Calu3 (cell line): ENCODE measurements around the gene MACROD2. TPM values are rescaled to one million over a fixed set of nuclear protein-coding genes. Genes with fewer than 3 reads are reported as not detected.
A peak's percentile ranks its signal among the peaks of the same experiment; 100 is the strongest.

Experiments used
- BruUV-seq: library from RNA; stranded (reverse); fragments of 400-500 nt; replicated peaks from 2 replicates; lab custom pipeline; 2021; lab: Mats Ljungman, UMichigan
- CTCF ChIA-PET: fragments of 300-600 bp; sonication (Branson Sonifier 250); formaldehyde crosslinking; loops from one replicate; lab custom pipeline; 2022; ENCODE audit warnings: antibody characterized with exemption; lab: Charles Lee
- DNase-seq: peaks from one replicate; pipeline ENCODE4 v3.0.0; 2022
- H3K27ac Mint-ChIP-seq: one replicate; pipeline ENCODE4 v1.8.0; 2022; ENCODE audit warnings: mixed read lengths; ENCODE audit not compliant: unreplicated experiment
- H3K27me3 Mint-ChIP-seq: one replicate; pipeline ENCODE4 v1.8.0; 2022; ENCODE audit warnings: mixed read lengths; ENCODE audit not compliant: unreplicated experiment
- H3K36me3 Mint-ChIP-seq: one replicate; pipeline ENCODE4 v1.8.0; 2022; ENCODE audit warnings: mild to moderate bottlenecking, moderate library complexity, mixed read lengths; ENCODE audit not compliant: insufficient read depth, unreplicated experiment
- H3K4me1 Mint-ChIP-seq: one replicate; pipeline ENCODE4 v1.8.0; 2022; ENCODE audit warnings: mild to moderate bottlenecking, low read depth, mixed read lengths; ENCODE audit not compliant: unreplicated experiment
- H3K4me3 Mint-ChIP-seq: one replicate; pipeline ENCODE4 v1.8.0; 2022; ENCODE audit warnings: mild to moderate bottlenecking, low read depth, moderate library complexity, mixed read lengths; ENCODE audit not compliant: unreplicated experiment
- H3K9me3 Mint-ChIP-seq: one replicate; pipeline ENCODE4 v1.8.0; 2022; ENCODE audit warnings: low read depth, mixed read lengths; ENCODE audit not compliant: unreplicated experiment
- CTCF ChIP-seq: fragments of 200-600 bp; IDR thresholded peaks from one replicate; pipeline ENCODE4 v1.8.0; 2022; ENCODE audit warnings: antibody characterized with exemption; ENCODE audit not compliant: unreplicated experiment
- intact Hi-C: fragments of 100-400 bp; cut with micrococcal nuclease; formaldehyde crosslinking; loops from one replicate; pipeline ENCODE4 v1.10.0; 2022; ENCODE audit not compliant: unreplicated experiment
- total RNA-seq: library from RNA; stranded (reverse); gene quantifications from 2 replicates; pipeline ENCODE4 v1.2.3, GENCODE V29; 2022

The MACROD2 gene
- total RNA-seq, 1 experiment from 2014 or later, result 29.4 TPM

- BruUV-seq, result no TSS peak
- no peak for TF ChIP-seq CTCF
- peaks cover 4% of the 10 kb centered on the region for H3K36me3 Mint-ChIP-seq
- peak; percentile 0 for DNase-seq
- intact Hi-C loops, result no loop called here
- no peaks in the 10 kb centered on the region for H3K9me3 Mint-ChIP-seq
- no peak overlapping the region for H3K27ac Mint-ChIP-seq
- H3K4me1 Mint-ChIP-seq, result no peaks in the 10 kb centered on the region
- H3K27me3 Mint-ChIP-seq, result no peaks in the 10 kb centered on the region
- CTCF ChIA-PET, result no interaction called here
- H3K4me3 Mint-ChIP-seq, result no peak overlapping the region
Measured at GRCh38 chr20:15902493-15902892, 1907.2 kb downstream of the MACROD2 start.

- intact Hi-C loops, result no loop called here
Measured at GRCh38 chr20:15905661-15906060, 1910.3 kb downstream of the MACROD2 start.

GRCh38 chr20:15909995-15910394, 1914.7 kb downstream of the MACROD2 start:
- BruUV-seq, result no TSS peak
- no peaks in the 10 kb centered on the region for H3K27me3 Mint-ChIP-seq
- H3K36me3 Mint-ChIP-seq, result no peaks in the 10 kb centered on the region
- CTCF ChIA-PET, result no interaction called here
- intact Hi-C loops, result no loop called here
- no peaks in the 10 kb centered on the region for H3K4me1 Mint-ChIP-seq
- no peaks in the 10 kb centered on the region for H3K9me3 Mint-ChIP-seq
- H3K27ac Mint-ChIP-seq, result no peak overlapping the region
- DNase-seq, result no peak
- TF ChIP-seq CTCF, result no peak
- no peak overlapping the region for H3K4me3 Mint-ChIP-seq

More at GRCh38 chr20:15905661-15906060, 1910.3 kb downstream of the MACROD2 start:
- no peak overlapping the region for H3K4me3 Mint-ChIP-seq
- no peaks in the 10 kb centered on the region for H3K27me3 Mint-ChIP-seq
- no peak overlapping the region for H3K27ac Mint-ChIP-seq
- no TSS peak for BruUV-seq
- H3K4me1 Mint-ChIP-seq, result no peaks in the 10 kb centered on the region
- peaks cover 4% of the 10 kb centered on the region for H3K36me3 Mint-ChIP-seq
- no peak for DNase-seq
- no peak for TF ChIP-seq CTCF
- CTCF ChIA-PET, result no interaction called here
- H3K9me3 Mint-ChIP-seq, result no peaks in the 10 kb centered on the region

GRCh38 chr20:15911581-15911980, 1916.3 kb downstream of the MACROD2 start:
- CTCF ChIA-PET, result no interaction called here
- no peak for DNase-seq
- no peak overlapping the region for H3K27ac Mint-ChIP-seq
- no peaks in the 10 kb centered on the region for H3K27me3 Mint-ChIP-seq
- H3K9me3 Mint-ChIP-seq, result no peaks in the 10 kb centered on the region
- TF ChIP-seq CTCF, result no peak
- no peaks in the 10 kb centered on the region for H3K36me3 Mint-ChIP-seq
- intact Hi-C loops, result no loop called here
- no peak overlapping the region for H3K4me3 Mint-ChIP-seq
- H3K4me1 Mint-ChIP-seq, result no peaks in the 10 kb centered on the region
- no TSS peak for BruUV-seq
